COLO668 (cell line): Measurements from ENCODE around the gene IGF2BP3.
A peak's percentile ranks its signal among the peaks of the same experiment; 100 is the strongest.
"Not testable (repeated sequence)": the region's sequence is repeated elsewhere in the genome, so short reads cannot be mapped to it uniquely, and the experiment has no call there.

Experiments
- DNase-seq: peaks from one replicate; lab custom pipeline; 2025; ENCODE audit not compliant: unreplicated experiment; lab: John Stamatoyannopoulos, UW

Gene IGF2BP3

GRCh38 chr7:23426876-23427275 lies 43.4 kb downstream of the IGF2BP3 start:
- DNase-seq, result no peak

DNA sequence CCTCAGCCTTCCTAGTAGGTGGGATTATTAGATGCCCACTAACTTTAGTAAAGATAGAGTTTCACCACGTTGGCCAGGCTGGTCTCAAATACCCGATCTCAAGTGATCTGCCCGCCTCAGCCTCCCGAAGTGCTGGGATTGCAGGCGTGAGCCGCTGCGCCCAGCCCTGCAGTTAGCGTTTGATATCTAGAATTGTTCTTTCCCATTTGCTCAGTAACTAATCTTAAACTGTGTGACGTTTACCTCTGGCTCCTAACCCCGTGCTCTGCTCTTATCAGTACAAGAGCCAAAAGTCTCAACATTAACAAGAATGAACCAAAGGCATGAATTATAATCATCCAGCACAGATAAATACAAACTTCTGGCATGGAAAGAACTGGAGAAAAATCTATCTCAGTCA lies 47.4 kb downstream of the IGF2BP3 start:
- DNase-seq, result no peak

- DNase-seq, result no peak
Observed at GRCh38 chr7:23422384-23422783, 47.9 kb downstream of the IGF2BP3 start.

GRCh38 chr7:23419845-23420244 lies 50.4 kb downstream of the IGF2BP3 start:
- no peak for DNase-seq

DNA sequence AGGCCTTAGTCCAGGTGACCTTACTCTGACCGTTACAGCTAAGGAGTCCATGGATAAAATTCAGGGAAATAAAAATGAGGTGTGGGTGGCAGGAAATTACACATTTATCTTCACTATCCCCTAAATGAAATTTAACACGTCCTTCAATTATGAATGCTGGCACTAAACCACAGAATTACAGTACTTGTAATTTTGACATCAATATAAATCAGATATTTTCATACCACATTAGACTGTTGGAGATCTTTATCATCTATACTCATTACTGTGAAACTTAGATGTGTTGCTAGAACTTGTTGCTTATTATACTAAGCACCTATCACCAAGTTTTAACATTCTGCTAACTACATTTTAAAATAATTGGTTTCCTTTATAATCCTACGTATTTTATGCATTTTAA lies 51.1 kb downstream of the IGF2BP3 start:
- DNase-seq, result no peak

GRCh38 chr7:23418046-23418445 lies 52.2 kb downstream of the IGF2BP3 start:
- DNase-seq, result no peak

GRCh38 chr7:23415198-23415597 lies 55.1 kb downstream of the IGF2BP3 start:
- no peak for DNase-seq

DNA sequence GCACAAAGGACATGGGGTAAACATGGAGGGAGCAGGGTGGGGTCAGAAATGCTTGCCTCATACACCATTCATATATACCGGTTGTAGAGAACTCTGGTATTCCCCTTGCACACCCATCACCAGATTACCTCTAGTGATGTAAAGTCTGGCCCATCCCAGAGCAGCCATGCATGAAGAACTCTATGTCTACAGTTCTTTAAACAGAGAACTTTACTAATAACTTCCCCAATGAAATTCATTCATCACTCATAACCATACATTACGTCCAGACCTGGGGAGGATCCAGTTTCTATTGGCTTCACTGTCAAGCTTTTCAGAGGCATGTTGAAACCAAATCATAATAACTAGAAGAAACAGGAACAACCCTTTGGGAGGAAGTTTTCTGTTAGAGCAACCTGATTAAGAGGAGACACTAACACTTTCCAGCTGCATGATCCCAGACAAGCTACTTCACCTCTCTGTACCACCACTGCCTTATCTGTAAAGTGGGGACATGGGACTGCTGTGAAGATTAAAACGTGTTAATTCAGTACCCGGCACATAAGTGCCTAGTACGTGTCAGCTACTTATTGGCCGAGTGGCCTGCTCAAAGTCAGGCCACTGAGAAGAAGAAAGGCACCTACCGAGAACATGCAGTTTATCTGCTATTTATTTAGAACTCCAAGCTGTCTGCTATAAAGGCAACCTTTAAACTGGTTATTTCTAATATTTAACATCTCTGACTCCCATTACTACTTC lies 59.7 kb downstream of the IGF2BP3 start:
- DNase-seq, result no peak

GRCh38 chr7:23406564-23406963 lies 63.7 kb downstream of the IGF2BP3 start:
- not testable (repeated sequence) for DNase-seq

DNA sequence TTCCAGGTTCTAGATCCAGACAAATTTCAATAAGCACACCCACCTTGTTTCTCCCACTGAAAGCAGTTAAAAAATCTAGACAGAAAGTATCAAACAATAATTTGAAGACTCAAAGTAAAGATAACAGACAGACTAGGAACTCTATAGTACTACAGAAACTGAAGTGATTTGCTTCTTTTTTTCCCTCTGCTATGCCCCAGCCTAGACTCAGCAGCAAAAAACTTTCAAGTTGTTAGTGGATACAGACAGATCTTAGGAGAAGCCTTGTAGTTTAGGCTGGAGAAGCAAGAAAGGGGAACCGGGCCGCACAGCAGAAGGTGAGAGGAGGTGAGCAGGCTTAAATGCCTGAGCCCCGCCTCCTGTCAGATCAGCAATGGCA lies 65.1 kb downstream of the IGF2BP3 start:
- DNase-seq, result no peak

GRCh38 chr7:23404546-23405239 lies 65.6 kb downstream of the IGF2BP3 start:
- no peak for DNase-seq

GRCh38 chr7:23403970-23404369 lies 66.3 kb downstream of the IGF2BP3 start:
- DNase-seq, result no peak

- not testable (repeated sequence) for DNase-seq
Observed at GRCh38 chr7:23398090-23398489, 72.2 kb downstream of the IGF2BP3 start.

DNA sequence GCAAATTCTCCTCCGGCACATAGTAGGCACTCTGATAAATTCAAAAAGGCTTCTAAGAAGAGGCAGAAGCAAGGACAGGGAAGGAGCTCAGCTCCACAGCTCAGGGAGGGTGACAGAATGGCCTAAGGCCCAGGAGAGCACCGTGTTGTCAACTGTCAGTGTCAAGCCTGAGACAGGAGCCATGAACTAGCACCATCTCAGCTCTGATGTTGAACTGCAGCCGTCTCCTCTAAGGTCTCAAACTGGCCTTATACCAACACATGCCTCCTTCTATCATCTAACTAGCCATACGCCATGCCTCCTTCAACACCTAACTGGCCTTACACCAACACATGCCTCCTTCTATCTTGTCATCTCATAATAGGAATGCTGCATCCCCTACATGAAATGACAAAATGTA lies 73.0 kb downstream of the IGF2BP3 start:
- no peak for DNase-seq

- no peak for DNase-seq
Observed at GRCh38 chr7:23396222-23397015, 73.9 kb downstream of the IGF2BP3 start.

DNA sequence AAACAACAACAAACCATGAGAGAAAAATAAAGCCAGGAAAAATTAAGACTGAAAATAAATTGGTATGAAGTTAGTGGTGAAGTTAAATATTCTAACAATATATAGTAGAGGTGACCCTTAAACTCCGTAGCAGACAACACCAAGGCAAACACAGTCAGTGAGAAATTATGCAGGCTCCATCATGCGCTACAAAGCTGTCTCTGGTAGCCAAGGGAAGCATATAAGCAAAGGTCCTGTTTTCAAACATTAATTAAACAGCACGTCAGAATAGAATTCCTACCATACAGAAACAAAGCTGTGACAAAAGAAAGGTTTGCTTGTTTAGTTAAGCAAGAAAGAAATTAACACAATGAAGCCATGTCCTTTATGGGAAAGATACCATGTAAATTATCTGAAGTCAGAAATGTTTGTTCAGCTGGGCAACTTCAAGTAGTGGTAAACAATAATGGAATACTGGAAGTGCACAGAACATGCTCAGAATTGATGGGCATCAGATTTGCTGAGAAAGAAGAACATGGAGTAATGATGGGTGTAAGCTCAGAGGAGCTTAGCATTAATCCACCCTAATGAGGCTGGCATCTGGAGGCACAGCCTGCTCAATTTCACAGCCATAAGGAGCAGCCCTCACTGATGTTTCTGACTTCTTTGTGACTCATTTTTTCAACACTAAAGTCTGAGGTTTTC lies 75.7 kb downstream of the IGF2BP3 start:
- DNase-seq, result peak; percentile 61

DNA sequence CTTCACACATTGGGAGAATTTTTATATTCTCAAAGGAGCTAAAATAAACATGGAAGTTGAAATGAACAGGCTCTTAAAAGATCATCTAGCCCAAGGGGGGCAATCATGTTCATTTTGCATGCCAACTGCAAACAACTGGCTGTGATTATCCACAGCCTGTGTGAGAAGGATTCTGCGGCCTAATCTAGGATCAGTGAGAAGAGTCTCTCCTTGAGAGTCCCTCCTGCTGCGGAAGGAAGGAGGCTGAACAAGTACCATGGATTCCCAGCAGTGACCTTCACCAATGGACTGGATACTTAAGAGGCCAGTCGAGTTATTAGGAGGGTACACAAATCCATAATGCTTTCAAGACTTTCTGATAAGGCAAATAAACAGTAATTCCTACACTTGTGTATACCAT lies 76.7 kb downstream of the IGF2BP3 start:
- no peak for DNase-seq

- no peak for DNase-seq
Observed at GRCh38 chr7:23389701-23390100, 80.6 kb downstream of the IGF2BP3 start.

GRCh38 chr7:23387583-23387982 lies 82.7 kb downstream of the IGF2BP3 start:
- no peak for DNase-seq

- DNase-seq, result no peak
Observed at GRCh38 chr7:23385140-23385539, 85.2 kb downstream of the IGF2BP3 start.

- no peak for DNase-seq
Observed at GRCh38 chr7:23383225-23383624, 87.1 kb downstream of the IGF2BP3 start.
